GM12872 (cell line): ENCODE measurements around the gene FSD1L.

Experiments
- CTCF ChIP-seq: IDR thresholded peaks from 3 replicates; pipeline ENCODE4 v1.5.1; 2011; ENCODE audit warnings: low read depth, mild to moderate bottlenecking, low read length, moderate library complexity; ENCODE audit not compliant: insufficient read depth

FSD1L gene

GRCh38 chr9:105554042-105554441 is 106.2 kb downstream of the FSD1L start:
- no peak for TF ChIP-seq CTCF

GRCh38 chr9:105557804-105558610 is 110.2 kb downstream of the FSD1L start, which contains the start of gene FKTN:
Gene FKTN, plus strand, starts transcription at chr9:105558131. Its CDS starts 16,902 bp downstream, at chr9:105575033.
- no peak for TF ChIP-seq CTCF

- TF ChIP-seq CTCF, result no peak
Observed at GRCh38 chr9:105572455-105572854, 124.6 kb downstream of the FSD1L start.

DNA sequence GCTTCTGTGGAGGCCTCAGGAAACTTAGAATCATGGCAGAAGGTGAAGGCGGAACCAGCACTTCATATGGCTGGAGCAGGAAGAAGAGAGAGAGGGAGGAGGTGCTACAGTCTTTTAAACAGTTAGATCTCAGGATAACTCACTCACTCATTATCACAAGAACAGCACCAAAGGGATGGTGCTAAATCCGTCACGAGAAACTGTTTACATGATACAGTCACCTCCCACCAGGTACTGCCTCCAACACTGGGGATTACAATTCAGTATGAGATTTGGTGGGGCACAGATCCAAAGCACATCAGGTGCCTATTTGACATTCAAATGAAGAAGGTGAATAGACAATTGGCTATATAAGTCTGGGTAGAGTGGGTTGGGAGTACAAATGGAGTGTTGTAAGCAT is 145.3 kb downstream of the FSD1L start:
- TF ChIP-seq CTCF, result no peak
